ENCODE data around the gene RALGPS1.

Gene RALGPS1

GRCh38 chr9:127022913-127023660, 108.5 kb downstream of the RALGPS1 start:
- DNase-seq: no peak

- no peak for DNase-seq
Measured at GRCh38 chr9:127025042-127025441, 110.5 kb downstream of the RALGPS1 start.

- DNase-seq: no peak
Measured at GRCh38 chr9:127027694-127028093, 113.1 kb downstream of the RALGPS1 start.

- no peak for DNase-seq
Measured at GRCh38 chr9:127029548-127029947, 115.0 kb downstream of the RALGPS1 start.

- DNase-seq: no peak
Measured at GRCh38 chr9:127030814-127031740, 116.5 kb downstream of the RALGPS1 start.

- no peak for DNase-seq
Measured at GRCh38 chr9:127032256-127032655, 117.7 kb downstream of the RALGPS1 start.

GRCh38 chr9:127033061-127033460, 118.5 kb downstream of the RALGPS1 start:
- DNase-seq: no peak

- no peak for DNase-seq
Measured at GRCh38 chr9:127033789-127034188, 119.2 kb downstream of the RALGPS1 start.

GRCh38 chr9:127034691-127035090, 120.1 kb downstream of the RALGPS1 start:
- no peak for DNase-seq

GRCh38 chr9:127035423-127035822, 120.8 kb downstream of the RALGPS1 start:
- DNase-seq: no peak

- DNase-seq: no peak
Measured at GRCh38 chr9:127035948-127036347, 121.4 kb downstream of the RALGPS1 start.

GRCh38 chr9:127036437-127036836, 121.9 kb downstream of the RALGPS1 start:
- DNase-seq: no peak

- DNase-seq: no peak
Measured at GRCh38 chr9:127038531-127038930, 123.9 kb downstream of the RALGPS1 start.

GRCh38 chr9:127039492-127039891, 124.9 kb downstream of the RALGPS1 start:
- no peak for DNase-seq

- no peak for DNase-seq
Measured at GRCh38 chr9:127045148-127045547, 130.6 kb downstream of the RALGPS1 start.

- no peak for DNase-seq
Measured at GRCh38 chr9:127047971-127048370, 133.4 kb downstream of the RALGPS1 start.

- peak; percentile 49 for DNase-seq
Measured at GRCh38 chr9:127049044-127049443, 134.5 kb downstream of the RALGPS1 start.

- no peak for DNase-seq
Measured at GRCh38 chr9:127049581-127049980, 135.0 kb downstream of the RALGPS1 start.

- no peak for DNase-seq
Measured at GRCh38 chr9:127050152-127050551, 135.6 kb downstream of the RALGPS1 start.

- DNase-seq: no peak
Measured at GRCh38 chr9:127050591-127051001, 136.0 kb downstream of the RALGPS1 start.

GRCh38 chr9:127051881-127052595, 137.5 kb downstream of the RALGPS1 start:
- DNase-seq: no peak

- DNase-seq: no peak
Measured at GRCh38 chr9:127053057-127053821, 138.7 kb downstream of the RALGPS1 start.

GRCh38 chr9:127053960-127054359, 139.4 kb downstream of the RALGPS1 start:
- no peak for DNase-seq
